Stimulated activated CD4-positive, alpha-beta T cell treated with anti-CD3 and anti-CD28 coated beads, Interleukin-4, amount 100 ng/mL, for 48 hours (primary cell): ENCODE results near the gene WHAMM.
A peak's percentile ranks its signal among the peaks of the same experiment; 100 is the strongest.
"Not testable (repeated sequence)": the region's sequence is repeated elsewhere in the genome, so short reads cannot be mapped to it uniquely, and the experiment has no call there.

Source experiments
- DNase-seq, 2 donors: peaks; one replicate each; pipeline ENCODE4 v3.0.0-alpha.2; 2020; ENCODE audit warnings: low read depth in 2 of 2

The WHAMM gene

GRCh38 chr15:82838096-82838735 lies 28.8 kb downstream of the WHAMM start:
- no peak for DNase-seq

- no peak for DNase-seq
Measured at GRCh38 chr15:82839136-82839535, 29.7 kb downstream of the WHAMM start.

GRCh38 chr15:82840166-82840565 lies 30.7 kb downstream of the WHAMM start:
- no peak for DNase-seq

GRCh38 chr15:82843566-82843965 lies 34.1 kb downstream of the WHAMM start:
- no peak for DNase-seq

DNA sequence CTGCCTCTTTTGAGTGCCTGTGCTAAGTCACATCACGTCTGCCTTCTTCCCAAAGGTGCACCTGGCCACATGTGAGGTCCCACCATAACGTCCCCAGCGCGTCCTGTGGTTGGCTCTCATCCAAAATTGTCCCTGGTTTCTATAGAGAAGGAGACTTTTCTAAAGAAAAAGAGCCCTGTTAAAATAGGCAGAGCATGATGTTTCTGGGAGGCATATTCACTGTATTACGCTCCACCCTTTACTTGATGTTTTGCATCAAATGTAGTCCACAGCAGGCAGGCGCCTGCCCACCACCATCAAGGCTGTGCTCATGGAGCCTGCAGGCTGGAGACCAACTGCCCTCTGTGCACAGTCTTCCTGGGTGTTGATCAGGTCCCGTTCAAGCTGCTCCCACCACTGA lies 36.3 kb downstream of the WHAMM start:
- no peak for DNase-seq

DNA sequence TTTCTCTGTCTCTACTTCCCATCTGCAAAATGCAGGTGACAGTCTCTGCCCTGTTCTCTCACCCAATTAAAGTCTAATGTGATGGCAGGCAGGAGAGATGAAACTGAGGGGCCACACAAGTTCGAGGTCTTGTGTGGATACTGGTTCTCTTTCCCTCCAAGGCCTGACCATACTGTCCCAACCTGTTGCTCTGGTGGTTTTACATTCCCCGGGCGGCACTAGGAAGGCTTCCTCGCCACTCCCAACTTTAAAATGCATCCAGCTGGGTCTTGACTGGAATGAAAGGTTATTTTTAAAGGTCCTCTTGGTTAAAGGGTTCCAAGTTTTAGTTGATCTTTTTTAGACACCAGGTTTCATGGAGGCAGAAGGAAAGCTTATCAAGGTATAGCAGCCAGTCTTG lies 37.2 kb downstream of the WHAMM start:
- DNase-seq, result no peak

DNA sequence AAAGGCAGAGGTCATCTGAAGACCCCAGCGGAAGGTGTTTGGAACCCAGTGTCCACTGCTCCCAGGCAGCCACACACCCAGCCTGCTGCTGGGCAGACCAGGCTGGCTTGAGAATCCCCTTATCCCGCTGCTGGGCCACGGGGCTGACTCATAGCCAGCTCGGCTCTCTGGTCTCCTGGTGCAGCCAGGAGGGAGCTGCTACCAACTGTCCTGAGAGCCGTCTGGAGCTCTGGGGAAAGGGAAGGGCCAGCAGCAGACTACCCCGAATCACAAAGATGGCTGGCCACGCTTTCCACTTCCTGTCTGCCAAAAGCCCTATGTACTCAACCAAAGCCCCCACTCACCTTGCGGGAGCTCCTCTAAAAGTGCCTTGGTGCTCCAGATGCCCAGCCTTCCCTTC lies 38.3 kb downstream of the WHAMM start:
- DNase-seq, result no peak

DNA sequence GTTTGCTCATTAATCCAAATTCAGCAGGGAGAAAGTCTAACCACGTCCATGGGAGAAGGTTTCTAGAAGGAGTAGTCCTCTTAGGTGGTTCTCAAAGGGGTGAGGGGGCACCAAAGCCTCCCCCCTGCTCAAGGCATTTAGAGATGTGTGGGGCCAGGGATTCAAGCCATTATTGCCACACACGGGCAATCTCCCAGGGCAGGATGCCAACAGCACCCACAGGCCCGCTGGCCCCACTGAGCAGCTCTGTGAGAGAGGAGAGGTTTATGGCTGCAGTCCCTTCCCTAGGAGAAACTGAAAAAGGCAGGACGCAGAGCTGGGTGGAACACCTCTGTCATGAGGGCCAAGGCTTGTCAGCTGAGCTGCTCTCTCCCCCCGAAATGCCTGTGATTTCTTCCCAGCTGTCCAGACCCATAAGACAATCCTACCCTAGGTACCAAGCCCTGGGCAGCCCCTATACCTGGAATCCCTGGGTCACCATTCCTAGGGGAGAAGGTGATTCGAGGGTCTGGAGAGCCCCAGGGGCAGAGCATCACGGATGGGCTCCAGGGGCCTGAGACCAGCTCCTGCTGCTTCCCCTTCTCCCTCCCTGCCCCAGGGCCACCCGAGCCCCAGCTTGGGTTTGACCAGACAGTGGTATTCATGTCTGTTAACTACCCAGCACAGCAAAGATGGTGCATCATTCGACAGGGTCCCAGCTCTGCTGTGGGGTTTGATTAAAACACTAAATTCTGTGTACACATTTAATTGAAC lies 39.0 kb downstream of the WHAMM start:
- DNase-seq, result no peak

DNA sequence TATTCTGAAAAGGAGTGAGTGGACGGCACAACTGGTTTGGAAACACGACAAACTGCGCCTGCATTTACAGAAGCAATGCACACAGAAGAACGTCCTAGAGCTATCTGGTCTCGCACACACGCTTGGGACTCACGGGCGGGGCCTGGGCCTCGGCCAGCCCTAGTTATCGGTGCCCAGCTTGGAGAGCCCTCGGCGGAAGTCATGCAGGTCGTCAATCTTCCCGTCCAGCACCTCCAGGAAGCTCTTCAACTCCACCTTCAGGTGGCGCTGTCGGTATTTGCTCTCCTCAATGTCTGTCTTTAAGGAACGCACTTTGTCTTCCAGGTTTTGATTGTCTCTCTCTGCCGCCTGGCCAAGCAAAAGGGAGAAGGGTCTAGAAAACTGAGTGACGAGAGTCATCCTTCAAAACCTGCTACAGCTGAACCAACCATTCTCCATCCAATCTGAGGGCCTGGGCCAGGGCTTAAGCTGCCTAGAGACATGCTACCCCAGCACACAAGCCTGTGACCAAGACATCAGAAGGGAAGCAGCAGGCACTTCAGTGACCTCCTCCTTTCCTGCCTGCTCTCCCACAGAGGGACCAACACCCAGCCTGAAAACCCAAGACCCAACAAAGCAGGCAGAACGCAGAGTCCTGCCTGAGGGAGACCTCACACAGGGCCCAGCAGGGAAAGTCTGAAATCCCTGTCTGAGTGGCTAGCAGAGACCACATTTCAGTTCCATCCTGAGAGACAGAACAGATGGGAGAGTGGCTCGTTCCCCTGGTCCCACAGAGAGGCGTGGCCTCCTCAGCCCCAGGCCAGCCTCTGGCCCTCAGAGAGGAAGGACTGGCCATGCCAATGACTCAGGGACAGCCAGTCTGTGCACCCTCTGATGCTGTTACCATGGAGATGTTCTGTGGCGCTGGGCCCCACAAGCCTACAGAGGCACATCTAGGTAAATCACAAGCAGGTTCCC lies 40.4 kb downstream of the WHAMM start:
- peak; percentile 34 for DNase-seq

DNA sequence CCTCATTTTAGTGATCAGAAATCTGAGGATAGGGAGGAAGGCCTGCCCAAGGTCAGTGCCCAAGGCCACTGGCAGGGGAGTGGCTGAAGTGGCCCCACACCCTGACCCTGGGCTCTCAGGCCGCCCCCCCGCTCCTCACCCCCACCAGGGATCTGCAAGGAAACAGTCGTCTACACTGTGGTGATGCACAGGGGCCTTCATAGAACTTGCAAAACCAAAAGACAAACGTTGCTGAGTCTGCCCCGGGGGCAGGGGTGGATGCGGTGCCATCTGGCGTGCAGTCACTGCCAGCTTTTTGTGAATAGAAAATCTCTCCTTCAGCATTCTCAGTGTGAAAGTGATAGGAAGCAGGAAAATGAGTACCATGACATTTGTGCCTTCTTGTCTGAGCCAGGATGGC lies 41.3 kb downstream of the WHAMM start:
- DNase-seq, result no peak

GRCh38 chr15:82851306-82851850 lies 42.0 kb downstream of the WHAMM start:
- DNase-seq, result no peak

- no peak for DNase-seq
Measured at GRCh38 chr15:82851981-82852511, 42.6 kb downstream of the WHAMM start.

DNA sequence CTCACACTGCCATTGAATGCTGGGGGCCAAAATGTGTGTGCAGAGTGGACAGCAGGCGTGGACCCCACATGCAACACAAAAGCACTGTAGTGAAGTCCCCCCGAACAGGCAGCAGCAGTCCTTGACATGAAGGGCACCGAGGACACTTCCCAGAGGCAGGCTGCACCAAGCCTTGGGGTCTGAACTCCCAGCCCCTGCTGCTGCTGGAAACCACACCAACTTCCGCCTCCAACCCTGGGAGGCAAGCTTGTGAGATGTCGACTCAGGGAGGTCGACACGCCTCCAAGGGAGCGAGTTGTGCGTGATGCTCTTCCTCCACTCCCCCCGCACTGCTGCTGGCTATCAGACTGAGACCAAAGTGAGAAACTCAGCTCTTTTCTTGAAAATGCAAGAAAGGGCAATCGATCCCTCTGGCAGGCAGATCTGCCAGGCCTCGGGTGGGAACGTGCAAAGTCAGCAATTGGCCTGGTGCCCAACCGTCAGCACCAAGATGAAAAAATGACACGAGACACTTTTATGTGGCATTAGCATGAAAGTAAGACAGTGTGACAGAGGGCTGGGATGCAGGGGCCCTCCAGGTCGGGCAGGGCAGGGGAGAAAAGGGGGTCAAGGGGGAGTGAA lies 43.6 kb downstream of the WHAMM start:
- no peak for DNase-seq

DNA sequence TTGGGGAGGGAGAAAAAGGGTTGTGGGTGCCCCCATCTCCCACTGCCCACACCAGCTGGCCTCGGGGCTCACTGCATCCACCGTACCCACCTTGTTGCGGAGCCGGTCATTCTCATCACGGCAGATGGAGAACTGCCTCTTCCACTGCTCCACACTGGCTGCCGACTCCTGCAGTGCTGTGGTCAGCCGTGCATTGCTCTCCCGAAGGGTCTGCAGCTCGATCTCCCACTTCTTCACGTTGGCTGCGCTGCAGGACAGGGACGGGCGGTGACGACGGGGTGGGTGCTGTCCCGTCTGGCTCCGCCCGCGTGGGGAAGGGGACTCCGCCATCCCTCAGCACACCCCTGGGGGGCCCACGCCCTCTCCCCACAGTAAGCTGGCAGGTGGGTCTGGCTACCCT lies 45.1 kb downstream of the WHAMM start:
- no peak for DNase-seq

GRCh38 chr15:82855286-82856100 lies 46.1 kb downstream of the WHAMM start:
- DNase-seq, result no peak

DNA sequence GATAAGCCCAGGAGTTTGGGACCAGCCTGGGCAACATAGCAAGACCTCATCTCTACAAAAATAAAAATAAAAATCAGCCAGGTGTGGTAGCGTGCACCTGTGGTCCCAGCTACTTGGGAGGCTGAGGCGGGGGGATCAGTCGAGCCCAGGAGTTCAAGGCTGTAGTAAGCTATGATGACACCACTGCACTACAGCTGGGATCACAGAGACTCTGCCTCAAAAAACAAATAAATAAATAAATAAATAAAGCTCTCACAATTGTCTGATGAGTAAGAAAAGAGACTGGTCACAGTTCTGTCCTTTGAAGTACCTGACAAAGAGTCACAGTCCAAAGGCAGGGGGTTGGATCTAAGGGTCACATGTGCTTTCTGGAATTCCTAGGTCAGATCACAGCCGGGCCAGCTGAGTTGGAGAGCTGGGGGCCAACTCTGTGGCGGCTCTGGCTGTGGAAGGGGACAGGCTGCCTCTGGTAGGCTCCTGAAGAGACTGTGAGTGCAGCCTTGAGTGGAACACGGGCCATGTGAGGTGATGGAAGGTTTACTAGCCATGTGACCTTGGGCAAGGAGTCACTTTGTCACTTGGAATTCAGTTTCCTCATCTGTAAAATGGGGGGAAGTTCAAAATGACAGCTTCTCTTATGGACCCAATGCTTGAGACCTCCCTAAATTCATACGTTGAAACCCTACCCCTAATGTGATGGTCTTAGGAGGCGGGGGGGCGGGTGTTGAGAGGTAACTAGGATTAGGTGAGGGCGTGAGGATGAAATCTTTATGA lies 47.2 kb downstream of the WHAMM start:
- DNase-seq, result no peak

DNA sequence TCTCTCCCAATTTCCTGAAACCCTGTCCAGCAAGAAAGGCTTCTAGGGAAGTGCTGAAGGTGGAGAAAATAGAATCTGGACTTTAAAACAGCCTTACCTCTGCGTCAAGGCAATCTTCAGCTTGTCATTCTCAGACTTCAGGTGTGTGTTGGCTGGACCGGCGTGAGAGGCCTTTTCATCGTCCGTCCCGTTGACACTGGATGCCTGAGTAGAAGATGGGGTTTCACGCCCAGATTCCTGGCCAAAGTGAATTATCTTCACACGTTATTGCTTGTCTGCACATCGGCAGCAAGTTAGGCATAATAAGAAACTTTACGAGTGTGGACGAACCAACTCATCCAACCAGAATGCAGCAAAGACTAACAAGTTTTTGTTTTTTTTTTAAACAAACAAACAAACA lies 49.5 kb downstream of the WHAMM start:
- no peak for DNase-seq

- no peak for DNase-seq
Measured at GRCh38 chr15:82862886-82863285, 53.5 kb downstream of the WHAMM start.

DNA sequence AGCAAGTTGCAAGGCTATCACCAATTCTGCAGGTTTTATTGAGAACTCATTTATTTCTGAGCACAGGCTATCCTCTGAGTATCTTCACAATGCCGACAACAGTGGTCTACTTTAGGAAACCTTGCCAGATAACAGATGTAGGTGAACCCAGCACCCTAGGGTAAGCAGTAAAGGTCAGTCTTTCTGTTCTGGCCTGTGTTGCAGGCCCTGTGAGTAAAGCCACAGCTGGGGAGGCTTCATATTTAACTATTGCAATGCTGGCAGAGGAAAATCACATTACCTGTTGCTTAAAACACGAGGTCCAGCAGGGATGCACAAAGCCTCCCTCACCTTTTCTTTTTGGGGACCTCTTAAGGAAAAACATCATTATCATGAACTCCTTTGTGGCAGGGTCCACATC lies 55.5 kb downstream of the WHAMM start:
- no peak for DNase-seq

DNA sequence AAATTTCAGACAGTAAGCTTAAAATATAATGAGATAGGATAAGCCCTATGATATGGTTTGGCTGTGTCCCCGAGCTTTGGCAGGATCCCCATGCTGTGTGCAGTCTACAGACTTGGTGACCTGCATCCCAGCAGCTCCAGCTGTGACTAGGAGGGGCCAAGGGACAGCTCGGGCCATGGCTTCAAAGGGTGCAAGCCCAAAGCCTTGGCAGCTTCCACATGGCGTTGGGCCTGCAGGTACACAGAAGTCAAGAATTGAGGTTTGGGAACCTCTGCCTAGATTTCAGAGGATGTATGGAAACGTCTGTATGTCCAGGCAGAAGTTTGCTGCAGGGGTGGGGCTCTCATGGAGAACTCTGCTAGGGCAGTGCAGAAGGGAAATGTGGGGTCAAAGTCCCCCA lies 56.2 kb downstream of the WHAMM start:
- DNase-seq, result not testable (repeated sequence)
